ENCODE measurements around the gene SMAD3.

Gene SMAD3

DNA sequence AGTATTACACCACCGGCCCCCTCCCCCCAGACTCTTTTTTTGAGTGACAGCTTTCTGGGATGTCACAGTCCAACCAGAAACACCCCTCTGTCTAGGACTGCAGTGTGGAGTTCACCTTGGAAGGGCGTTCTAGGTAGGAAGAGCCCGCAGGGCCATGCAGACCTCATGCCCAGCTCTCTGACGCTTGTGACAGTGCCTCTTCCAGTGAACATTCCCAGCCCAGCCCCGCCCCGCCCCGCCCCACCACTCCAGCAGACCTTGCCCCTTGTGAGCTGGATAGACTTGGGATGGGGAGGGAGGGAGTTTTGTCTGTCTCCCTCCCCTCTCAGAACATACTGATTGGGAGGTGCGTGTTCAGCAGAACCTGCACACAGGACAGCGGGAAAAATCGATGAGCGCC is 125.4 kb downstream of the SMAD3 start:
- Histone ChIP-seq H3K36me3 (ENCODE audit: control insufficient read depth, insufficient read depth, low read length) (peaks cover 74% of the 10 kb centered on the region), H3K4me1 (ENCODE audit: control insufficient read depth, insufficient read depth, low read length) (no peaks in the 10 kb centered on the region), H3K27me3 (ENCODE audit: control insufficient read depth, insufficient read depth, low read length) (no peaks in the 10 kb centered on the region), H3K27ac (ENCODE audit: low read depth, low read length) (no peak overlapping the region), H3K9me3 (ENCODE audit: control insufficient read depth, insufficient read depth, low read depth, low read length) (no peaks in the 10 kb centered on the region), H3K9ac (ENCODE audit: low read length) (no peak overlapping the region), H3K4me3 (ENCODE audit: low read depth, low read length) (no peak overlapping the region)

GRCh38 chr15:67192185-67192820 is 126.9 kb downstream of the SMAD3 start:
- H3K9me3 ChIP-seq (ENCODE audit: control insufficient read depth, insufficient read depth, low read depth, low read length): no peaks in the 10 kb centered on the region
- H3K4me3 ChIP-seq (ENCODE audit: low read depth, low read length): no peak overlapping the region
- no peaks in the 10 kb centered on the region for H3K4me1 ChIP-seq (ENCODE audit: control insufficient read depth, insufficient read depth, low read length)
- H3K27ac ChIP-seq (ENCODE audit: low read depth, low read length): no peak overlapping the region
- peaks cover 64% of the 10 kb centered on the region for H3K36me3 ChIP-seq (ENCODE audit: control insufficient read depth, insufficient read depth, low read length)
- no peak overlapping the region for H3K9ac ChIP-seq (ENCODE audit: low read length)
- no peaks in the 10 kb centered on the region for H3K27me3 ChIP-seq (ENCODE audit: control insufficient read depth, insufficient read depth, low read length)

GRCh38 chr15:67193223-67193990 is 128.0 kb downstream of the SMAD3 start:
- no peaks in the 10 kb centered on the region for H3K9me3 ChIP-seq (ENCODE audit: control insufficient read depth, insufficient read depth, low read depth, low read length)
- H3K9ac ChIP-seq (ENCODE audit: low read length): no peak overlapping the region
- H3K4me1 ChIP-seq (ENCODE audit: control insufficient read depth, insufficient read depth, low read length): no peaks in the 10 kb centered on the region
- no peak overlapping the region for H3K27ac ChIP-seq (ENCODE audit: low read depth, low read length)
- H3K36me3 ChIP-seq (ENCODE audit: control insufficient read depth, insufficient read depth, low read length): peaks cover 55% of the 10 kb centered on the region
- no peak overlapping the region for H3K4me3 ChIP-seq (ENCODE audit: low read depth, low read length)
- H3K27me3 ChIP-seq (ENCODE audit: control insufficient read depth, insufficient read depth, low read length): no peaks in the 10 kb centered on the region

DNA sequence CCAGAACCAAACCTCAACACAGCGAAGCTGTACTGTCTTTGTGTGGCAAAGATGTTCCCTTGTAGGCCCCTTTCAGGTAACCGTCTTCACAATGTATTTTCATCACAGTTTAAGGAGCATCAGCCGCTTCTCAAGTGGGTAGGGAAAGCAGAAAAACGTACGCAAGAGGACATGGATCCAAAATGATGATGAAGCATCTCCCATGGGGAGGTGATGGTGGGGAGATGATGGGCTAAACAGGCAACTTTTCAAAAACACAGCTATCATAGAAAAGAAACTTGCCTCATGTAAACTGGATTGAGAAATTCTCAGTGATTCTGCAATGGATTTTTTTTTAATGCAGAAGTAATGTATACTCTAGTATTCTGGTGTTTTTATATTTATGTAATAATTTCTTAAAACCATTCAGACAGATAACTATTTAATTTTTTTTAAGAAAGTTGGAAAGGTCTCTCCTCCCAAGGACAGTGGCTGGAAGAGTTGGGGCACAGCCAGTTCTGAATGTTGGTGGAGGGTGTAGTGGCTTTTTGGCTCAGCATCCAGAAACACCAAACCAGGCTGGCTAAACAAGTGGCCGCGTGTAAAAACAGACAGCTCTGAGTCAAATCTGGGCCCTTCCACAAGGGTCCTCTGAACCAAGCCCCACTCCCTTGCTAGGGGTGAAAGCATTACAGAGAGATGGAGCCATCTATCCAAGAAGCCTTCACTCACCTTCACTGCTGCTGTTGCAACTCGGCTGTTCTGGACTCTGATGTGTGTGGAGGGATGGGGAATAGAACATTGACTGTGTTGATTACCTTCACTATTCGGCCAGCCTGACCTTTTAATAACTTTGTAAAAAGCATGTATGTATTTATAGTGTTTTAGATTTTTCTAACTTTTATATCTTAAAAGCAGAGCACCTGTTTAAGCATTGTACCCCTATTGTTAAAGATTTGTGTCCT is 129.0 kb downstream of the SMAD3 start:
- no peaks in the 10 kb centered on the region for H3K27me3 ChIP-seq (ENCODE audit: control insufficient read depth, insufficient read depth, low read length)
- no peaks in the 10 kb centered on the region for H3K9me3 ChIP-seq (ENCODE audit: control insufficient read depth, insufficient read depth, low read depth, low read length)
- H3K4me3 ChIP-seq (ENCODE audit: low read depth, low read length): no peak overlapping the region
- H3K27ac ChIP-seq (ENCODE audit: low read depth, low read length): no peak overlapping the region
- peaks cover 47% of the 10 kb centered on the region for H3K36me3 ChIP-seq (ENCODE audit: control insufficient read depth, insufficient read depth, low read length)
- no peak overlapping the region for H3K9ac ChIP-seq (ENCODE audit: low read length)
- peaks cover 4% of the 10 kb centered on the region for H3K4me1 ChIP-seq (ENCODE audit: control insufficient read depth, insufficient read depth, low read length)

DNA sequence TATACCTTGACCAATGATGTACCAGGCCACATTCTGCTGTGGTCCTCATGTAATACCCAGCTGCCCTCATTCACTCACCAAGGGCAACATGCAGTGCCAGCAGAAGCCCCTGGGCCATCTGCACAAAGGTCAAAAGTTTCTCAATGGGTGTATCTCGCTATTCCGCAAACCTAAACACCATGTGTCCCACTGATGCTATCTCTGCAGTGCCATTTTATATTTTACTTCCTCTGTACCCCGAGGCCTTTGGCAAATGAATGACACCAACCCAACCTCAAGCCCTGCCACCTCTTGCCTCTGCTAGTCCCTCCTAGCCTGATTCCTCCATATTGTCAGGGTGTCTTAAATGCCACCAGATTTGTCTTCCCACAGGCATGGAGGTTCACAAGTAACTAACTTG is 129.9 kb downstream of the SMAD3 start:
- peaks cover 42% of the 10 kb centered on the region for H3K36me3 ChIP-seq (ENCODE audit: control insufficient read depth, insufficient read depth, low read length)
- peaks cover 11% of the 10 kb centered on the region for H3K4me1 ChIP-seq (ENCODE audit: control insufficient read depth, insufficient read depth, low read length)
- no peaks in the 10 kb centered on the region for H3K9me3 ChIP-seq (ENCODE audit: control insufficient read depth, insufficient read depth, low read depth, low read length)
- H3K9ac ChIP-seq (ENCODE audit: low read length): no peak overlapping the region
- H3K27ac ChIP-seq (ENCODE audit: low read depth, low read length): no peak overlapping the region
- H3K27me3 ChIP-seq (ENCODE audit: control insufficient read depth, insufficient read depth, low read length): no peaks in the 10 kb centered on the region
- no peak overlapping the region for H3K4me3 ChIP-seq (ENCODE audit: low read depth, low read length)

GRCh38 chr15:67196222-67196621 is 130.8 kb downstream of the SMAD3 start:
- peaks cover 37% of the 10 kb centered on the region for H3K36me3 ChIP-seq (ENCODE audit: control insufficient read depth, insufficient read depth, low read length)
- no peak overlapping the region for H3K9ac ChIP-seq (ENCODE audit: low read length)
- no peaks in the 10 kb centered on the region for H3K27me3 ChIP-seq (ENCODE audit: control insufficient read depth, insufficient read depth, low read length)
- no peak overlapping the region for H3K27ac ChIP-seq (ENCODE audit: low read depth, low read length)
- H3K4me3 ChIP-seq (ENCODE audit: low read depth, low read length): no peak overlapping the region
- no peaks in the 10 kb centered on the region for H3K9me3 ChIP-seq (ENCODE audit: control insufficient read depth, insufficient read depth, low read depth, low read length)
- H3K4me1 ChIP-seq (ENCODE audit: control insufficient read depth, insufficient read depth, low read length): peaks cover 11% of the 10 kb centered on the region

- peaks cover 38% of the 10 kb centered on the region for H3K36me3 ChIP-seq (ENCODE audit: control insufficient read depth, insufficient read depth, low read length)
- H3K9ac ChIP-seq (ENCODE audit: low read length): no peak overlapping the region
- H3K4me3 ChIP-seq (ENCODE audit: low read depth, low read length): no peak overlapping the region
- peaks cover 11% of the 10 kb centered on the region for H3K4me1 ChIP-seq (ENCODE audit: control insufficient read depth, insufficient read depth, low read length)
- no peak overlapping the region for H3K27ac ChIP-seq (ENCODE audit: low read depth, low read length)
- H3K27me3 ChIP-seq (ENCODE audit: control insufficient read depth, insufficient read depth, low read length): no peaks in the 10 kb centered on the region
- no peaks in the 10 kb centered on the region for H3K9me3 ChIP-seq (ENCODE audit: control insufficient read depth, insufficient read depth, low read depth, low read length)
These were observed 131.4 kb downstream of the SMAD3 start for GRCh38 chr15:67196672-67197363.

DNA sequence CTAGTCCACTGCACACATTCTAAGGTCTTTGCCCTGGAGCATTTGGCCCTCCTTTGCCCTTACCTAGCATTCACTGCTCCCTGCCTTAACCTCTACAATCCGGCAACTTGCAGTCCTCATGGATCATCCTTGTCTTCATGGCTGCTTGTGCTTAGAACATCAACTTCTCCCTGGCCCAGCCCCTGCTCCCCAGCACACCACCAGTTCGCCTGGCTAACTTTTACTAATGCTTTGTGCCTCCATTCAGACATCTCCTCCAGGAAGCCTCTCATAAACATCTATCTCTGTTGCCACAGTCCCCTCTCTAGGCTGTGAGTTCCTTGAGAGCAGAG is 131.9 kb downstream of the SMAD3 start:
- Histone ChIP-seq H3K4me1 (ENCODE audit: control insufficient read depth, insufficient read depth, low read length) (peaks cover 11% of the 10 kb centered on the region), H3K4me3 (ENCODE audit: low read depth, low read length) (no peak overlapping the region), H3K27ac (ENCODE audit: low read depth, low read length) (no peak overlapping the region), H3K9ac (ENCODE audit: low read length) (no peak overlapping the region), H3K9me3 (ENCODE audit: control insufficient read depth, insufficient read depth, low read depth, low read length) (no peaks in the 10 kb centered on the region), H3K36me3 (ENCODE audit: control insufficient read depth, insufficient read depth, low read length) (peaks cover 37% of the 10 kb centered on the region), H3K27me3 (ENCODE audit: control insufficient read depth, insufficient read depth, low read length) (no peaks in the 10 kb centered on the region)

- Histone ChIP-seq H3K9ac (ENCODE audit: low read length) (no peak overlapping the region), H3K36me3 (ENCODE audit: control insufficient read depth, insufficient read depth, low read length) (peaks cover 32% of the 10 kb centered on the region), H3K9me3 (ENCODE audit: control insufficient read depth, insufficient read depth, low read depth, low read length) (no peaks in the 10 kb centered on the region), H3K4me3 (ENCODE audit: low read depth, low read length) (no peak overlapping the region), H3K27ac (ENCODE audit: low read depth, low read length) (no peak overlapping the region), H3K27me3 (ENCODE audit: control insufficient read depth, insufficient read depth, low read length) (no peaks in the 10 kb centered on the region), H3K4me1 (ENCODE audit: control insufficient read depth, insufficient read depth, low read length) (peaks cover 11% of the 10 kb centered on the region)
These were observed 132.9 kb downstream of the SMAD3 start for GRCh38 chr15:67198157-67198754.

DNA sequence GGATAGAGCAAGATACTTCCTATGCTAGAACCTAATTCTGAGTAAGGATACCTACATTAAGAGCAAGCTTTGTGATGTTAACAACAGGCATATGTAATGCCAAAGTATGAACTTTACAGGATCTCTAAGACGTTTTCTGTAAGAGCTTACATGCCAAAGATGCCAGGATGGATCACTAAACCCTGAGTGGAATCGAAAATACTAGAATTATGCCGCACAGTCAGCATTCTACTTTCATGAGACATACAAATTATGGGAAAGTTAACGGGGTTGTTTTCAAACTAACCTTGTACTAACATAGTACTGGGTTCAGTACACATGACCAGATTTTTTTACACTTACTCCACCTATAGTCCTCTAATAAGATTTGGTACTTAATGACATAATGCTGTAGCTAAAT is 134.0 kb downstream of the SMAD3 start:
- Histone ChIP-seq H3K27me3 (ENCODE audit: control insufficient read depth, insufficient read depth, low read length) (no peaks in the 10 kb centered on the region), H3K36me3 (ENCODE audit: control insufficient read depth, insufficient read depth, low read length) (peaks cover 27% of the 10 kb centered on the region), H3K4me1 (ENCODE audit: control insufficient read depth, insufficient read depth, low read length) (peaks cover 11% of the 10 kb centered on the region), H3K9ac (ENCODE audit: low read length) (no peak overlapping the region), H3K27ac (ENCODE audit: low read depth, low read length) (no peak overlapping the region), H3K9me3 (ENCODE audit: control insufficient read depth, insufficient read depth, low read depth, low read length) (no peaks in the 10 kb centered on the region), H3K4me3 (ENCODE audit: low read depth, low read length) (no peak overlapping the region)

All from HUES6 (cell line).